ENCODE measurements around the gene GLE1.
"Not testable (repeated sequence)": the region's sequence is repeated elsewhere in the genome, so short reads cannot be mapped to it uniquely, and the experiment has no call there.

GLE1 gene

GRCh38 chr9:128552744-128553440 is 48.4 kb downstream of the GLE1 start:
- peak; percentile 63 for DNase-seq

DNA sequence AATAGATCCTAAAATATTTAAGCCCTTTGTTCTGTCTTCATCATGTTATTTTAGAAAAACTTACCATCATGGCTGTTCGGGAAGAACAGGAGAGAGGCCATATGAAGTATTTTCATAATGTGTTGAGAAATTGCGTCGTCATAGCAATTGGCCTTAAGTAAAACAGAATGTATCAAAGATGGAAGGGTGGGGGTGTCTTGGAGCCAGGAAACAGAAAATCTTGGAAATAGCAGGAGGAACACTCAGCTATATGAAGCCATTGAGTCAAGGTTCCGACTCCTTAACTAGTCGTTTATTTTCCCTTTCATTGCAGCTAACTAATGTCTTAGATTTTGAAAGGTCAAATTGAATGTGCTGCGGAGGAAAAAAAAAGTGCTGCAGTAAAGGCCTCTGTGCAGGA is 49.2 kb downstream of the GLE1 start:
- DNase-seq = no peak

DNA sequence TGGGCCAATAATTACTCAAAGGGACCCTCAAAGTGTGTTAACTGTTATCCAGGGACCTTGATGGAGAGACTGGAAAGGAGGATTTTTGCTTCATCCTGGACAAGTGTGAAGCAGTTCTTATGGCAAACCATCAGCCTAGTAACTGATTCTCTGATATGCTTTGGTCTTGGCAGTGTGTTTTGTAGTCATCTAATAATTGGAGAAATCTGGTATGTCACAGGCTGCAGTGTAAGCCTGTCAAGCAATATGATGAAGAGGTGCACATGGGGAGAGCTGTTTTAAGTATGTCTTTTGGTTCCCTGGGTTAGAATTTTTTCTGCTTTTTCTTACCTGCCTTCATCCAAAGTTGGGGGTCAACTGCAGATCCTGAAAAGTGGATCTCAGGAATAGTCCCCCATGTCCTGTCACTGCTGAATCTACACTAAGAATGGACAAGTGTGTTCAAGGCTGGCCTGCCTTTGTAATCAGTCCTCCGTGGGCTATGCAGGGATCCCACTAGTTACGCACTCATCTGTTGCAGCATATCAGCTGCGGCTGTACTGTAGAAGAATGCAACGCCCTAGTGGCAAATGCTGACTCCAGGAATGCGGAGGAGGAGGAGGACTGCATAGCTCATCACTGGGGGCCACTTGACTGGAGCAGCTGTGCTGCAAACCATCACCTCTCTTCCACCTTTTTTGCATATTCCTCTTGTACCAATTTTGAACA is 49.8 kb downstream of the GLE1 start:
- DNase-seq = peak; percentile 38

- DNase-seq = no peak
These were observed 50.7 kb downstream of the GLE1 start for GRCh38 chr9:128555180-128555721.

DNA sequence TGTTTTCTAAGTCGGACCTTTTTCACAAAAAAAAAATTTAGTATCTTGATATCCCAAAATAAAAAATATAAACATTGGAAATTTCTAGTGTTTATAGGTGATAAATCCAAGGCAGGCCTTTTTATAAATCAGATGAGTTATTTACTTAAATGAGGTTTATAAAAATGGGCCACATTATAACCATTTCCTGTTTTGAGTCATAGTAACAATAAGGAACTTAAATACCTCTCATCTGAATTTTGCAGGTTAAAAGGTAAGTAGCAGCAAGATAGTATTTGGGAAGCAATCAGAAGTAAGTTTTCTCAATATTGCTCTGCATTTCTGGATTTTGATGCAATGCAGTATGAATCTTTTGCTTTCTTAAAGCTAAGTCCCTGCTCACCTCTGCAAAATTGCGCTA is 51.8 kb downstream of the GLE1 start:
- no peak for DNase-seq

DNA sequence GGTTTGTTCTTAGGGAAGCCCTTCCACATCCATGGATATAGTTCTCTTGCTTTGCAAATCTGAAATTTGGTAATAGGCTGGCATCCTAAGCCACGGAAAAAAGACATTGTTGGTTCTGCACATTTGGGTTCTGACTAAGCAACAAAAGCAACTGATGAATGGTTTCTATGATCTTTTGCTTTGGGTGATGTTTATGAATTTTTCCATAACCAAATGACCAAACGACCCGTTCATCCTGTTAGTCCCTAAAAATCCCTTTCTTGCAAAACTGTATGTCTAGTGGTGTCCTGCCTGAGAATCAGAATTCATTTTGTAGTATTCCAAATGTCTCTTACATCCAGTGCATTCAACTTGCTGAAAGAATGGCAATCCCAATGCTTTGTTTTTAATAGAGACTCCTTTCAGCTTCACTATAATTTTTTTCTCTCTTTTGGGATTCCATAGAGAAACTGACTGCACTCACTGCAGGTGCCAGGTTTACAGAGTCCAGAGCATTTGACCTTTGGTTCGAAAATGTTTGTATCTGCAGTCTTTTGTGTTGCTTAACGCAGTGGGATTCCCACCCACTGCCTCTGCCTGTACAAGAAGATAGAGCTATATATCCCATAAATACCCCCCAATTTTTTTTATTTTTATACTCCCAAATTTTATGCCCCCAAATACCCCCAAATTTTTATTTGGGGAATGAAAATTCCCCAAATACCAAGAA is 52.6 kb downstream of the GLE1 start:
- DNase-seq = no peak

GRCh38 chr9:128558431-128559310 is 54.2 kb downstream of the GLE1 start:
- DNase-seq = peak; percentile 72

DNA sequence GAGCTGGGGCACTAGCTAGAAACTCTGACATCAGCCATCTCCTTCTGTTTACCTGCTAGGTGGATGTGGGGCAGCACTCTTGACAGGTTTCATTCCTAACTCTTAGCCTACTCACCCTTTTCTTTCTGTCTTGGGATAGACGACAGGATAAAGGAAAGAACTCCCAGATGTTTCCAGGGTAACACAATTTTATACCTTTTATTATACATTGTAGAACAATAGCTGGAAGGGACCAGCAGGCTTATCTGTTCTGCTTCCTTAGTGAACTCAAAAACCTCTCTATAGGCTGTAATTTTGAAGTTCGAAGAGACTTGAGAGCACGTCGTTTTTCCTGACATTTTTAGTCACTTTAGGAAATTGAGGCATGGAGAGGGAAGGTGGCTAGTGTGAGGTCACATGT is 61.1 kb downstream of the GLE1 start:
- no peak for DNase-seq

DNA sequence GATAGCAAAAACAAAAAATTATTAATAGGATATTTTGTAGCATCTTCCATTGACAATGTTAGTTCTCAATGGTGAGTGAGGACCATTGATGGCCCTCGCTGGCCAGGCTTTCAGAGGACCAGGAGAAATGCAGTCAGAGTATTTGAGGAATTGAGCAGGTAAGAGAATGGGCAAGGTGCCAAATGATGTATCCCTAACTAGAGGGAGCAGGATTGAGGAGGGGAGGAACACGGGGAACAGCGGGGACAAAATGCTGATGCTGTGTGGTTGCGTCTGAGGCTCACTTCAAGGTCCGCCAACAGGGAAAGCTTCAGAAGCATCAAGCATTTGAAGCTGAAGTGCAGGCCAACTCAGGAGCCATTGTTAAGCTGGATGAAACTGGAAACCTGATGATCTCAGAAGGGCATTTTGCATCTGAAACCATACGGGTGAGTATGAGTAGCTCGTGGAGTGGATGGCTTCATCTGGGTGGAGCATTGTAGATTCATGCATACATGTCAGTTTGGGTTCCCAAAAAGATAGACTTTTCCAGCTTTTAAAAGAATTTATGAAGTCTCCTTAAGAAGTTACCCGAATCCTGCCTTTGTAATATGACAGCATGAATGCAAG is 64.1 kb downstream of the GLE1 start:
- DNase-seq = no peak

GRCh38 chr9:128575469-128575868 is 71.0 kb downstream of the GLE1 start:
- no peak for DNase-seq

- DNase-seq = no peak
These were observed 71.4 kb downstream of the GLE1 start for GRCh38 chr9:128575916-128576315.

DNA sequence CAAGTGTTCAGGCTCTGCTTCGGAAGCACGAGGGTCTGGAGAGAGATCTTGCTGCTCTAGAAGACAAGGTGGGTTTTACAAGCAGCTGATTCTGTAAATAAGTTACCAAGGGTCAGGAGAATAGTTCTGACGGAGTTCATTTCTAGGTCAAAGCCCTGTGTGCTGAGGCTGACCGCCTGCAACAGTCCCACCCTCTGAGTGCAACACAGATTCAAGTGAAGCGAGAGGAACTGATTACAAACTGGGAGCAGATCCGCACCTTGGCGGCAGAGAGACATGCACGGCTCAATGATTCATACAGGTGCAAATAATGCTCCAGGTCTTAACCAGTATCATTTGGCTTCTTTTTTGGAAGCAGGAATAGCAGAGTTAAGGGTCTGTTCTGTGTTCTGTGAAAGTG is 72.7 kb downstream of the GLE1 start:
- DNase-seq = no peak

DNA sequence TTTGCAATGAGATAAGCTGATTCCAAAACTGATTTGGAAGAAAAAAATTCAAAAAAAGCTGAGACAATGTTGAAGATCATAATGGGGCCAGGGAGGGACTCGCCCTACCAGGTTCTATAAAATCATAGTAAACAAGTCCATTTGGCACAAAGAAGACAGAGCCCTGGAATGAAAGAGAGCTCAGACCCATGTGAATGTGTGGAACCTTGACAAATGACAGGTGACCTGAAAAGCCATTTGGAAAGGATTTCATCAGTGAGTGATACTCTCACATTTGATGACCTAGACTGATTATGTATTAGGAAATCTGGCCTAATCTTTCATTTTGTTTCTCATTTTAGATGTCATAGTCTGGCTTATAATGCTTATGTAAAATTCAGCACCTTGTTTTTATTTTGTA is 74.7 kb downstream of the GLE1 start:
- DNase-seq = no peak

DNA sequence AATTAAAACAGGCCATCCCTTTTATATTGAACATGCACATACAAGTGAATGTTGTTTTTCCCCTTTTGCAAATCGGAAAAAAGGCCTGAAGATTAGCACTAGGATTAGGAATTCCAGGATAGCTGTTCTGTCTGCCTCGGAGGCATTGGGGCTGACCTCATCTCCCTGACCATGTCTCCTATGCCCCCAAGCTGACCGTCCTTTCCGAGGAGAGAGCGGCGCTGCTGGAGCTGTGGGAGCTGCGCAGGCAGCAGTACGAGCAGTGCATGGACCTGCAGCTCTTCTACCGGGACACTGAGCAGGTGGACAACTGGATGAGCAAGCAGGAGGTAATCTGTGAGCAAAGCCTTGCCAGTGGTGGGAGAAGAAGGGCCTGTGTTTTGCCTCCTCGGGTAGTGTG is 76.2 kb downstream of the GLE1 start:
- no peak for DNase-seq

GRCh38 chr9:128585155-128585554 is 80.6 kb downstream of the GLE1 start:
- not testable (repeated sequence) for DNase-seq

- not testable (repeated sequence) for DNase-seq
These were observed 82.4 kb downstream of the GLE1 start for GRCh38 chr9:128586934-128587333.

GRCh38 chr9:128587453-128587852 is 82.9 kb downstream of the GLE1 start:
- peak; percentile 86 for DNase-seq

DNA sequence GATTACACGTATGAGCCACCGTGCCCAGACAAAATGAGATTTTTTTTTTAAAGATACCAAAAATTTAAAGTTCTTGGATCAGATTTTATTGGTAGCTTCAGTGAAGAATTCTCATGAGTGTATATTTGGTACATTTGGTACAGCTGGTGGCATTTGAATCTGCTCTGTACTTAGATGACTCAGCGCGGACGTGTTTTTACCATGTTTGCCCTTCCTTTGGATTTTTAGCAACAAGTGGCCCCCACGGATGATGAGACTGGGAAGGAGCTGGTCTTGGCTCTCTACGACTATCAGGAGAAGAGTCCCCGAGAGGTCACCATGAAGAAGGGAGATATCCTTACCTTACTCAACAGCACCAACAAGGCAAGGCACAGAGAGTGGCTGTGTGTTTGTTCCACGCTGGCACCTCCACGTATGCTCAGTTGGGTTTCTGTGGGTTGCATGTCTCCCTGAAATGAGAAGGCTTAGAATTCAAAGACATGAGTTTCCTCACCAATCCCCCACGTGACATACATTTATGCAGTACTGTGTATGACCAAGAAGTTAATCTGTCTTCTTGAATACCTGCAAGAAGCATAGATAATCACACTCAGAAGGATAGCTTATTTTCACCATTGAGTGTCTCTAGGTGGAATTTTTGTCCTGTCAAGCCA is 84.2 kb downstream of the GLE1 start:
- no peak for DNase-seq
